ENCODE results near the gene SURF2. TPM values are rescaled to one million over a fixed set of nuclear protein-coding genes. Genes with fewer than 3 reads are reported as not detected.
"Not testable (repeated sequence)": the region's sequence is repeated elsewhere in the genome, so short reads cannot be mapped to it uniquely, and the experiment has no call there.

Gene SURF2
- total RNA-seq, 2 experiments from 2014 or later = 18.4 to 20.7 TPM

DNA sequence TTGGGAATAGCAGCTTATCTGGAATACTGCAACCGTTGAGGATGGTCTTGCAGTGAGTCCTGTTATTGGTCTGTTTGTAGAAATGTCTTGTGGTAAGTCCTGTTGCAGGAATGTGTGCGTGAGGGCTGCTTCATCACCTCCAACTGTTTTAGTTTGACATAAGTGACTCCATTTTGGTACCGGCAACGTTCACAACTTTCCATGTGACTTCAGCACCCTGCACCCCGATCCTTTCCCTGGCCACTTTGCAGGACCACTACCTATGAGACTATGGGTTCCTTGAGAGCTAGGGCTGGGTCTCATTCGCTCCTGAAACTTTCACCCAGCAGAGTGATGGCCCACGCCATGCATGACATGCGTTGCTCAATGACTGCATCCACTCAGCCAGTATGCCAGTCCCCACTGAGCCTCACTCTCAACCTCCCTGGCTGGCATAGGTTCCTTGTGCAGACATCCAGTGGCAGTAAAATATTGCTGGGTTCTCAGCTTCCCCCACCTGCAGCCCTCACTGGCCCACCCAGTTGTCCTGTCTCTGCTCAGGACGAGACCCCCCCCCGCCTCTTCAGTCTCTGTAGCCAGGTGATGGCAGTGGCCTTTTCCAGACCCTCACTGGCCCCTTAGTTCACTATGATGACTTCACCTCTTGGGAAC is 28.4 kb upstream of the SURF2 start:
- DNase-seq (no peak), ATAC-seq (no peak)
- Mint-ChIP-seq H3K27ac (no peak overlapping the region), H3K36me3 (ENCODE audit: low read depth) (peaks cover 28% of the 10 kb centered on the region), H3K9me3 (ENCODE audit: insufficient read depth) (no peaks in the 10 kb centered on the region), H3K4me1 (ENCODE audit: low read depth) (peaks cover 5% of the 10 kb centered on the region), H3K27me3 (ENCODE audit: low read depth) (no peaks in the 10 kb centered on the region), H3K4me3 (no peak overlapping the region)
- ChIA-PET CTCF (interaction anchor here (4.5 kb wide), 1 partner anchor 141 kb away, joined by 35 read pairs; no protein-coding TSS in a partner anchor), POLR2A (no interaction called here)

DNA sequence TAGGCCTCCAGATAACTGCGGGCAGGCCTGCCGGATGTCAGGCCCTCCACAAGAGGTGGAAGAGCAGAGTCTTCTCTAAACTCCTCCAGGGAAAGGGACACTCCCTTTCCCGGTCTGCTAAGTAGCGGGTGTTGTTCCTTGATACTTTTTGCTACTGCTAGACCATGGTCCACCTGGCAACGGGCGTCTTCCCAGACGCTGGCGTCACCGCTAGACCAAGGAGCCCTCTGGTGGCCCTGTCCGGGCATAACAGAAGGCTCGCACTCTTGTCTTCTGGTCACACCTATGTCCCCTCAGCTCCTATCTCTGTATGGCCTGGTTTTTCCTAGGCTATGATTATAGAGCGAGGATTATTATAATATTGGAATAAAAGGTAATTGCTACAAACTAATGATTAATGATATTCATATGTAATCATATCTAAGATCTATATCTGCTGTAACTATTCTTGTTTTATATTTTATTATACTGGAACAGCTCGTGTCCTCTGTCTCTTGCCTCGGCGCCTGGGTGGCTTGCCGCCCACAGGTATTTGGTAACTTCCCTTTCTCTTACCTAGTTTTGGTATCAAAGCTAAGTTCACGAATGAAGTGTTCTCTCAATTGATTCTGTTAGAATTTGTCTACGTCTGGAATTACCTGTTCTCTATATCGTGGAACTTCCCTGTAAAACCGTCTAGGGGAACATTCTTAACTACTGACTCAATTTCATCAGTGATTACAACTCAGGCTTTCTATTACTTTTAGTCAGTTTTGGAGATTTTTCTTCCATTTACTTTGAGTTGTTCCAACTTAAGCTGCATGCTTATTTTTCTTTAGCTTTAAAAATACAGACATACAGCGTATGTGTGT is 26.8 kb upstream of the SURF2 start:
- ChIA-PET CTCF (interaction anchor here (0.7 to 4.5 kb wide), 11 partner anchors 10 to 307 kb away, joined by 3 to 35 read pairs (median 7); partner anchors contain the start of gene STKLD1), POLR2A (interaction anchor here (1.4 kb wide), 1 partner anchor 19 kb away, joined by 4 read pairs; no protein-coding TSS in a partner anchor)
- not testable (repeated sequence) for H3K4me3 Mint-ChIP-seq; H3K9me3 Mint-ChIP-seq (ENCODE audit: insufficient read depth); H3K27me3 Mint-ChIP-seq (ENCODE audit: low read depth); ATAC-seq; DNase-seq; H3K27ac Mint-ChIP-seq
- Mint-ChIP-seq H3K4me1 (ENCODE audit: low read depth) (peaks cover 13% of the 10 kb centered on the region), H3K36me3 (ENCODE audit: low read depth) (peaks cover 41% of the 10 kb centered on the region)

DNA sequence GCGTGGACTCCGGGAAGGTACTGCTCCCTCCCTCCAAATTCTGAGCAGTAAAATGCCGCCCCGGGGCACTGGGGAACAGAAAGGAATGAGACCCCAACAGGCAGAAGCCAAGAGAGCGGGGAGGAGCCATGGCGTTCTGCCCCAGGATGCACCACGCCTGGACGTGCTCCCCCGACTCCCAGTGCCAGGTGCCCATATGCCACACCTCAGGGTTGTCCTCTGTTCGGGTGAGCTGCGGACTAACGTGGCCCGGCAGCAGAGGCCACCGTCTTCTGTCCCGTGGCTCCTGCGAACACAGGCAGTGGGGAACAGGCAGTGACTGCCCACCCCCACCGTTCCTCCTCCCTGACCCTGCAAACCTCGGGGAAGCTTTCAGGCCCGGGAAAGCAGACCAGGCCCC is 25.1 kb upstream of the SURF2 start:
- CTCF ChIA-PET = interaction anchor here (1.0 to 4.5 kb wide), 4 partner anchors 8 to 314 kb away, joined by 3 to 35 read pairs (median 8); no protein-coding TSS in a partner anchor
- POLR2A ChIA-PET = interaction anchor here (1.2 kb wide), 1 partner anchor 148 kb away, joined by 5 read pairs; the partner anchor contains the start of gene SLC2A6
- Mint-ChIP-seq H3K9me3 (ENCODE audit: insufficient read depth) (no peaks in the 10 kb centered on the region), H3K27me3 (ENCODE audit: low read depth) (no peaks in the 10 kb centered on the region), H3K27ac (no peak overlapping the region), H3K4me1 (ENCODE audit: low read depth) (peaks cover 28% of the 10 kb centered on the region), H3K36me3 (ENCODE audit: low read depth) (peaks cover 56% of the 10 kb centered on the region), H3K4me3 (no peak overlapping the region)
- no peak for ATAC-seq
- no peak for DNase-seq

DNA sequence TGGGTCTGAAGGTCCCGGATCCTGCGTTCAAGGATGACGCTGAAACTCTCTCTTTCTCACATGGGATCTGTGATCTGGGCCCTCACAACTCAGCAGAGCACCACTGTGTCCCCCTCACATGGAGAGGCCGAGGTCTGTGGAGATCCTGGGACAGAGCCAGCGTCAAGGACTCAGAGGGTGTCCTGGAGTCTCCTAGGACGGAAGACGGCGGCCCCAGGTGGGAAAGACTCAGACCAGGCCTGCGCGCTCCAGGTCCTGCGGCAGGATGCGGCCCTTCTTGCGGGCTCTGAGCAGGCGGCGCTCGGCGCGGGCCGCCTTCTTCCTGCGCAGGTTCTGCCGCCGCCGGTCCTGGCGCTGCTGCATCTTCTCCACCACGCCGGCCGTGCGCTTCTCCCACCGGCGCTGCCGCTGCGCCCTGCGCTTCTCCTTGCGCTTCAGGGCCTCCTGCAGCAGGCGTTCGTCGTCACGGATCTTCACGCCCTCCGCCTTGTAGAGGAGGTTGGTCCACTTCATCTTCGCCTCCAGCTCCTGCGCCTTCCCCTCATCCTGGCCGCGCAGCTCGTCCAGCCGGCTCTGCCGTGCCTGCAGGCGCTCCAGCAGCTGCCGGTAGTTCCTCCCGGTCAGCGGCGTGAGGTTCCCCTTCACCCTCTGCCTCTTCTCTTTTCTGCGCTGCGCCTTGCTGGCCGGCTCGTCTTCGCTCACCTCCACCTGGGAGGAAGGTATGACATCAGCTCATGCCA is 24.5 kb upstream of the SURF2 start:
- Mint-ChIP-seq H3K27ac (no peak overlapping the region), H3K9me3 (ENCODE audit: insufficient read depth) (no peaks in the 10 kb centered on the region), H3K4me1 (ENCODE audit: low read depth) (peaks cover 34% of the 10 kb centered on the region), H3K27me3 (ENCODE audit: low read depth) (no peaks in the 10 kb centered on the region), H3K36me3 (ENCODE audit: low read depth) (peaks cover 59% of the 10 kb centered on the region), H3K4me3 (no peak overlapping the region)
- DNase-seq = no peak
- POLR2A ChIA-PET = interaction anchor here (0.8 kb wide), 1 partner anchor 39 kb away, joined by 3 read pairs; no protein-coding TSS in a partner anchor
- CTCF ChIA-PET = interaction anchor here (4.5 kb wide), 1 partner anchor 145 kb away, joined by 35 read pairs; no protein-coding TSS in a partner anchor
- no peak for ATAC-seq

DNA sequence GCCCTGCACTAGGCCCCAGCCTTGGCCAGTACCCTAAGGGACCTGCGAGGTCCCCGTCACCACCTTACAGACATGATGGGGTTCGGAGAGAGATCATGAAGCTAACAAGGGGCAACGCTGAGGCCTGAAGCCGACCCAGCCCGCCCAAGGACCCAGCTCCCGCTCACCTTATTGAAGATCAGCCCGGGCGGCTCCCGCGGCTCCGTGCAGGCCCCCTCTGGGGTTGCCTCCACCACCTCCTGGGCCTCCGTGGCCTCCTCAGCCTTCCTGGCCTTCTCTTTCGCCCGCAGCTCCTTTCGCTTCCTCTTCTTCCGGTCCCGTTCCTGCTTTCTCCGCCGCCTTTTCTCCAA is 24.0 kb upstream of the SURF2 start:
- DNase-seq (no peak), ATAC-seq (no peak)
- CTCF ChIA-PET = interaction anchor here (4.5 kb wide), 1 partner anchor 145 kb away, joined by 35 read pairs; no protein-coding TSS in a partner anchor
- POLR2A ChIA-PET = interaction anchor here (0.8 to 3.8 kb wide), 2 partner anchors 16 to 38 kb away, joined by 3 to 21 read pairs; partner anchors contain the start of genes MED22 and RPL7A
- Mint-ChIP-seq H3K27ac (no peak overlapping the region), H3K36me3 (ENCODE audit: low read depth) (peaks cover 59% of the 10 kb centered on the region), H3K4me1 (ENCODE audit: low read depth) (peaks cover 37% of the 10 kb centered on the region), H3K4me3 (no peak overlapping the region), H3K27me3 (ENCODE audit: low read depth) (no peaks in the 10 kb centered on the region), H3K9me3 (ENCODE audit: insufficient read depth) (no peaks in the 10 kb centered on the region)

DNA sequence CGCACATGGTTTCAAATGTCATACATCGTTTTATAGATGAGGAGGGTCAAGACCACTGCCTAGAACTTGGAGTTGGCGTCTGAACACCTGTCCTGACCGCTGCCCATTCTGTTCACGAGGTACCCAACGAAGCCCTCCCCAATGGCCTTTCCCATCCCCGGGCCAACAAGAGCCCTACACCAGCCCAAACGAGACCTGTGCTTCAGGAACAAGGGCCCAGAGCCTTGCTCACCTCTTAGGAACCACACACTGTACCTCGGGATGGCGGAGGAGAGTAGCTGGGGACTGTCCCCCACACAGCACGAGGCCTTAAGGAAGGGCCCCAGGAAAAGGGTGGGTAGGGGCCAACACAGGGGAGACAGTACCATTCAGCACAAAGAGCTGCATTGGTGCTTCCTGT is 23.3 kb upstream of the SURF2 start:
- ChIA-PET POLR2A (interaction anchor here (0.8 to 3.8 kb wide), 2 partner anchors 15 to 38 kb away, joined by 3 to 21 read pairs; partner anchors contain the start of genes MED22 and RPL7A), CTCF (no interaction called here)
- Mint-ChIP-seq H3K4me3 (no peak overlapping the region), H3K36me3 (ENCODE audit: low read depth) (peaks cover 63% of the 10 kb centered on the region), H3K27ac (no peak overlapping the region), H3K9me3 (ENCODE audit: insufficient read depth) (no peaks in the 10 kb centered on the region), H3K4me1 (ENCODE audit: low read depth) (peaks cover 37% of the 10 kb centered on the region), H3K27me3 (ENCODE audit: low read depth) (no peaks in the 10 kb centered on the region)
- ATAC-seq = no peak
- no peak for DNase-seq

DNA sequence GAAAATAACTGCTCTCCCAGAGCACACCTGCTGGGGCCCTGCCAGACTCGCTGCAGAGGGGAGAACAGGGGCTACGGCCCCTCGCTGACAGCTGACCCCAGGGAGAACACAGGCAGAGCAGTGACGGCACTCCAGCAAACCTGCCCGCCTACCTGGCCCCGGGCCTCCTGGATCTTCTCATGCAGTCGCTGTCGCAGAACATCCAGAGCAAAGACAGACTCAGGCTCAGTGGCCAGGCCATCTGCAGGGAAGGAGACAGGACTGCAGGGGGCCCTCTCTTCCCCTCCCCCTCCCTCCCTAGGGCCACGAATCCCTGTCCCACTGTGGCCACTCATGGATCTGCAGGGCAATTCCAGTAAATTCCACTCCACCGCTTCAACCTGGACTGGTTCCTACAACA is 22.8 kb upstream of the SURF2 start:
- no peak for ATAC-seq
- ChIA-PET CTCF (interaction anchor here (1.2 to 2.4 kb wide), 2 partner anchors 29 to 37 kb away, joined by 3 to 12 read pairs; no protein-coding TSS in a partner anchor), POLR2A (interaction anchor here (0.8 to 3.8 kb wide), 2 partner anchors 15 to 37 kb away, joined by 3 to 21 read pairs; partner anchors contain the start of genes MED22 and RPL7A)
- H3K36me3 Mint-ChIP-seq (ENCODE audit: low read depth) = peaks cover 65% of the 10 kb centered on the region
- peak overlapping the region; percentile 32 for H3K27ac Mint-ChIP-seq
- no peak overlapping the region for H3K4me3 Mint-ChIP-seq
- H3K27me3 Mint-ChIP-seq (ENCODE audit: low read depth) = no peaks in the 10 kb centered on the region
- DNase-seq = no peak
- H3K9me3 Mint-ChIP-seq (ENCODE audit: insufficient read depth) = no peaks in the 10 kb centered on the region
- peaks cover 37% of the 10 kb centered on the region for H3K4me1 Mint-ChIP-seq (ENCODE audit: low read depth)

DNA sequence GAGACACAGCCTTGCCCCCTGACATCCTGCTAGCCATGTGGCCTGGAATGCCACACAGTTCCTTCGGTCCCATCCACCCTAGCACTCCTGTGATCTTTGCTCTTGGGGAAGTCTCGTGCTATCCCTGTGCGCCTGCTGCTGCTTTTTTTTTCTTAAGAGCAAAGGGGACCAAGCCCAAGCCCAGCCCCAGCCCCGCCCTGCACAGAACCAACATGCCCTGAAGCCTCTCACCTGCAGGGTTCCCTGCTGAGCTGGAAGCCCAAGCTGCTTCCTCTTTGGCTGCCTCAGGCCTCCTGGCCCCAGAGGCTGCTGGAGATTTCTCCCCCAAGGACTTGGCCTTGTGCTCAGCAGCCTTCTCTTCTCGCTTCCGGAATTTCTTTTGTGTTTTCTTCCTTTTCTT is 22.2 kb upstream of the SURF2 start:
- peak overlapping the region; percentile 32 for H3K27ac Mint-ChIP-seq
- no peaks in the 10 kb centered on the region for H3K27me3 Mint-ChIP-seq (ENCODE audit: low read depth)
- peak overlapping the region; percentile 97 for H3K4me3 Mint-ChIP-seq
- ChIA-PET CTCF (interaction anchor here (0.9 to 2.4 kb wide), 6 partner anchors 22 to 148 kb away, joined by 3 to 13 read pairs (median 6); partner anchors contain the start of genes SURF1 and SURF2), POLR2A (interaction anchor here (0.9 to 3.8 kb wide), 3 partner anchors 14 to 40 kb away, joined by 5 to 21 read pairs (median 7); partner anchors contain the start of genes MED22 and RPL7A)
- DNase-seq (no peak), ATAC-seq (no peak)
- peaks cover 67% of the 10 kb centered on the region for H3K36me3 Mint-ChIP-seq (ENCODE audit: low read depth)
- no peaks in the 10 kb centered on the region for H3K9me3 Mint-ChIP-seq (ENCODE audit: insufficient read depth)
- H3K4me1 Mint-ChIP-seq (ENCODE audit: low read depth) = peaks cover 42% of the 10 kb centered on the region

DNA sequence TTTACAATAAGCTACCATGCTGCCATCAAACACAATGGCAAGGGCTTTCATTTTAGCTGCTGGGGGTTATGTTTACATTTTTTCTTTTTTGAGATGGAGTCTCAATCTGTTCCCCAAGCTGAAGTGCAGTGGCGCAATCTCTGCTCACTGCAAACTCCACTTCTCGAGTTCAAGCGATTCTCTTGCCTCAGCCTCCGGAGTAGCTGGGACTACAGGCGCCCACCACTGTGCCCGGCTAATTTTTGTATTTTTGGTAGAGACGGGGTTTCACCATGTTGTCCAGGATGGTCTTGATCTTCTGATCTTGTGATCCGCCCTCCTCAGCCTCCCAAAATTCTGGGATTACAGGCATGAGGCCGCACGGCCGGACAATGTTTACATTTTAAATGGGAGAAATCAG is 21.5 kb upstream of the SURF2 start:
- H3K27me3 Mint-ChIP-seq (ENCODE audit: low read depth); ATAC-seq; H3K9me3 Mint-ChIP-seq (ENCODE audit: insufficient read depth); DNase-seq: not testable (repeated sequence)
- H3K36me3 Mint-ChIP-seq (ENCODE audit: low read depth) = peaks cover 72% of the 10 kb centered on the region
- H3K4me1 Mint-ChIP-seq (ENCODE audit: low read depth) = peaks cover 50% of the 10 kb centered on the region
- H3K27ac Mint-ChIP-seq = peak overlapping the region; percentile 96
- ChIA-PET CTCF (interaction anchor here (0.6 to 2.4 kb wide), 7 partner anchors 21 to 148 kb away, joined by 3 to 13 read pairs (median 4); partner anchors contain the start of genes SURF1 and SURF2), POLR2A (interaction anchor here (0.9 to 3.8 kb wide), 3 partner anchors 14 to 39 kb away, joined by 5 to 21 read pairs (median 7); partner anchors contain the start of genes MED22 and RPL7A)
- H3K4me3 Mint-ChIP-seq = peak overlapping the region; percentile 97

DNA sequence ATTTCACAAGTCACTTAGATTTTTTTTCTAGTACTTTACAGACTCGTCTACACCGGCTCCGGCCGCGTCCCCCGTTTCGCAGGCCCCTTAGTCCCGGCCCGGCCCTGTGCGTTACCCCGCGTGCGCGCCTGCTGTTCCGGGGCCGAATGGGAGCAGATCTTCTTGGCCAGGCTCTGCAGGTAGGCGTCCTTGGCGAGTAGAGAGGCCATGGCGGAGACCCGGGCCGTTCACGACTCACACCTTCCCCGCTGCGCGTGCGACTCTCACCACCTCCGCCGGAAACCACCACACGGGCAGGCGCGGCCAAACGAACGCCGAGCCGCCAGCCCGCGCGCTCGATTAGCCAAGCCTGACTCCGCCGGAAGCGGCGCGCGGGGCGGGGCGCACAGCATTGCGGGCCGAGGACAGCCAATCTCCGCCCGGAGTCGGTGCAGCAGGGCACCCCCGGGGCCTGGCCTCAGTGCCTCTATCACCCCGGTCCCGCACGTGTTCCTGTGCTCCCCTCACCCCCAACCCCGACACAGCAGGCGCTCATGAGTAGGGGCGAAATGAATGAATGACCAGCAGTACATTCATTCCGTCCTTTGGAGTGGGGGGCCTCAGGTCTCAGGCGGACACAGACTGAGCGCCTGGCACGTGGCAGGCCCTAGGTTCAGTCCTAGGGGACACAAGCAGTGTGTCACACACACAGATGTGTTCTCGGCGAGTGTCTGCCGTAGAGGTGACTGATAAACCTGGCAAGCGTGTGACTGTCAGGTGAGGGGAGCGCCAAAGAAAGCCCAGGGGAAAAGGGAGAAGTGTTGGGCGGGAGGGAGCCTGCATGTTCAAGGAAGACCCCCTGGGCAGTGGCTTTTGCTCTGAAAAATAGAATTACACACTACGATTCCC is 20.2 kb upstream of the SURF2 start, which contains the start of gene SURF6:
SURF6 (minus strand) TSS at position 265 of the 888 bp plus-strand sequence; CDS start at position 209, 56 bp downstream.
- H3K36me3 Mint-ChIP-seq (ENCODE audit: low read depth) = peaks cover 76% of the 10 kb centered on the region
- DNase-seq = peak; percentile 94
- H3K27me3 Mint-ChIP-seq (ENCODE audit: low read depth) = no peaks in the 10 kb centered on the region
- H3K4me1 Mint-ChIP-seq (ENCODE audit: low read depth) = peaks cover 61% of the 10 kb centered on the region
- POLR2A ChIA-PET = interaction anchor here (1.8 to 3.8 kb wide), 2 partner anchors 12 to 38 kb away, joined by 7 to 21 read pairs; partner anchors contain the start of genes MED22 and RPL7A
- peak within 1 kb of the TSS; percentile 96 for H3K27ac Mint-ChIP-seq
- peak; percentile 91 for ATAC-seq
- peak within 1 kb of the TSS; percentile 97 for H3K4me3 Mint-ChIP-seq
- CTCF ChIA-PET = interaction anchor here (1.9 to 2.4 kb wide), 2 partner anchors 35 to 150 kb away, joined by 12 to 13 read pairs; no protein-coding TSS in a partner anchor
- H3K9me3 Mint-ChIP-seq (ENCODE audit: insufficient read depth) = no peaks in the 10 kb centered on the region

Data from activated CD8-positive, alpha-beta T cell treated with anti-CD3 and anti-CD28 coated beads, Interleukin-2, amount 10 ng/mL, durations not matched to agents 7 days and 5 days (primary cell).